Stimulated activated CD8-positive, alpha-beta memory T cell treated with anti-CD3 and anti-CD28 coated beads, Interleukin-7, amount 100 ng/mL, for 48 hours (primary cell): ENCODE results near the gene MYOZ3.
A peak's percentile ranks its signal among the peaks of the same experiment; 100 is the strongest.

Experiments
- DNase-seq, 2 donors: peaks; one replicate each; pipeline ENCODE4 v3.0.0-alpha.2; 2020; ENCODE audit warnings: low read depth in 1 of 2; ENCODE audit errors: extremely low read depth in 1 of 2

The MYOZ3 gene

GRCh38 chr5:150642567-150642927, 18.5 kb upstream of the MYOZ3 start:
- DNase-seq = no peak

- DNase-seq = no peak
Measured at GRCh38 chr5:150642991-150643710, 17.9 kb upstream of the MYOZ3 start.

GRCh38 chr5:150644058-150644457, 17.0 kb upstream of the MYOZ3 start:
- DNase-seq = no peak

- DNase-seq = no peak
Measured at GRCh38 chr5:150644514-150644913, 16.5 kb upstream of the MYOZ3 start.

- no peak for DNase-seq
Measured at GRCh38 chr5:150645070-150645700, 15.9 kb upstream of the MYOZ3 start.

- DNase-seq = no peak
Measured at GRCh38 chr5:150647275-150648251, 13.5 kb upstream of the MYOZ3 start.

- DNase-seq = no peak
Measured at GRCh38 chr5:150648294-150649107, 12.6 kb upstream of the MYOZ3 start.

GRCh38 chr5:150649108-150650020, 11.7 kb upstream of the MYOZ3 start:
- no peak for DNase-seq

GRCh38 chr5:150650021-150651006, 10.7 kb upstream of the MYOZ3 start:
- no peak for DNase-seq

- DNase-seq = no peak
Measured at GRCh38 chr5:150651382-150651781, 9.7 kb upstream of the MYOZ3 start.

GRCh38 chr5:150651924-150652671, 9.0 kb upstream of the MYOZ3 start:
- DNase-seq = no peak

GRCh38 chr5:150653145-150653761, 7.8 kb upstream of the MYOZ3 start:
- DNase-seq = no peak

GRCh38 chr5:150653762-150654556, 7.1 kb upstream of the MYOZ3 start:
- no peak for DNase-seq

GRCh38 chr5:150655221-150655620, 5.8 kb upstream of the MYOZ3 start:
- no peak for DNase-seq

- DNase-seq = peak; percentile 31 to 47
Measured at GRCh38 chr5:150656191-150657132, 4.6 kb upstream of the MYOZ3 start.
